SK-N-SH treated with all-trans-retinoic acid at 6 μM for 48 hours (cell line): ENCODE data around the gene CRABP2.

Source experiments
- ATAC-seq: fragments of 200-7000 bp; cut with Tn5 transposase; 3 replicates; pipeline ENCODE4 v1.9.1; 2020; ENCODE audit warnings: mild to moderate bottlenecking, moderate library complexity
- ARNTL ChIP-seq: fragments of 450-650 bp; formaldehyde crosslinking; IDR thresholded peaks from 2 replicates; pipeline ENCODE4 v1.5.0; 2020; ENCODE audit warnings: low read depth, mild to moderate bottlenecking, moderate library complexity, borderline replicate concordance
- BACH2 ChIP-seq: fragments of 250-450 bp; sonication (Bioruptor Pico); IDR thresholded peaks from 2 replicates; pipeline ENCODE4 v1.9.0; 2021; ENCODE audit warnings: mild to moderate bottlenecking, borderline replicate concordance
- CSDC2 ChIP-seq: fragments of 250-450 bp; sonication (Bioruptor Pico); IDR thresholded peaks from 2 replicates; pipeline ENCODE4 v1.5.0; 2020; ENCODE audit warnings: mild to moderate bottlenecking, moderate library complexity
- ESRRG ChIP-seq: fragments of 250-450 bp; sonication (Bioruptor Pico); IDR thresholded peaks from 2 replicates; pipeline ENCODE4 v1.6.1; 2021; ENCODE audit warnings: mild to moderate bottlenecking
- GLIS3 ChIP-seq: fragments of 250-450 bp; sonication (Bioruptor Pico); IDR thresholded peaks from 2 replicates; pipeline ENCODE4 v1.5.0; 2020; ENCODE audit warnings: mild to moderate bottlenecking, moderate library complexity
- ISL1 ChIP-seq: fragments of 250-450 bp; sonication (Bioruptor Pico); IDR thresholded peaks from 2 replicates; pipeline ENCODE4 v2.1.2; 2022; ENCODE audit warnings: mild to moderate bottlenecking, moderate library complexity
- OSR1 ChIP-seq: fragments of 250-450 bp; sonication (Bioruptor Pico); IDR thresholded peaks from 2 replicates; pipeline ENCODE4 v1.8.0; 2022; ENCODE audit warnings: moderate library complexity, mild to moderate bottlenecking, inconsistent platforms
- RARB ChIP-seq: fragments of 250-450 bp; sonication (Bioruptor Pico); IDR thresholded peaks from 2 replicates; pipeline ENCODE4 v1.8.0; 2021; ENCODE audit warnings: mild to moderate bottlenecking, moderate library complexity
- SNAI2 ChIP-seq: fragments of 250-450 bp; sonication (Bioruptor Pico); IDR thresholded peaks from 2 replicates; pipeline ENCODE4 v1.5.0; 2020; ENCODE audit warnings: mild to moderate bottlenecking, moderate library complexity
- TOX ChIP-seq: fragments of 250-450 bp; sonication (Bioruptor Pico); IDR thresholded peaks from 2 replicates; pipeline ENCODE4 v1.8.0; 2021; ENCODE audit warnings: mild to moderate bottlenecking, moderate library complexity, borderline replicate concordance
- ZC3H10 ChIP-seq: fragments of 250-450 bp; sonication (Bioruptor Pico); IDR thresholded peaks from 2 replicates; pipeline ENCODE4 v1.5.1; 2021; ENCODE audit warnings: mild to moderate bottlenecking, moderate library complexity
- ZFP3 ChIP-seq: fragments of 250-450 bp; sonication (Bioruptor Pico); IDR thresholded peaks from 2 replicates; pipeline ENCODE4 v1.5.0; 2020; ENCODE audit warnings: mild to moderate bottlenecking, moderate library complexity
- ZFP30 ChIP-seq: fragments of 450-650 bp; formaldehyde crosslinking; IDR thresholded peaks from 2 replicates; pipeline ENCODE4 v1.5.0; 2022; ENCODE audit warnings: mild to moderate bottlenecking, moderate library complexity
- ZNF565 ChIP-seq: fragments of 450-650 bp; formaldehyde crosslinking; conservative IDR thresholded peaks from 2 replicates; pipeline ENCODE4 v1.5.0; 2020; ENCODE audit warnings: low read depth, mild to moderate bottlenecking, moderate library complexity
- ZNF70 ChIP-seq: fragments of 450-650 bp; formaldehyde crosslinking; IDR thresholded peaks from 2 replicates; pipeline ENCODE4 v1.5.0; 2020; ENCODE audit warnings: mild to moderate bottlenecking, moderate library complexity
- ZNF8 ChIP-seq: fragments of 450-650 bp; formaldehyde crosslinking; IDR thresholded peaks from 2 replicates; pipeline ENCODE4 v1.5.0; 2020; ENCODE audit warnings: mild to moderate bottlenecking, moderate library complexity
- TF ChIP-seq, protein P1 (sequence below): fragments of 250-450 bp; sonication (Bioruptor Pico); IDR thresholded peaks from 2 replicates; pipeline ENCODE4 v1.5.1; 2021; ENCODE audit warnings: mild to moderate bottlenecking, moderate library complexity
- TF ChIP-seq, protein P2 (sequence below): fragments of 250-450 bp; sonication (Bioruptor Pico); IDR thresholded peaks from 2 replicates; pipeline ENCODE4 v1.5.0; 2020; ENCODE audit warnings: mild to moderate bottlenecking, moderate library complexity
- TF ChIP-seq, protein P3 (sequence below): fragments of 250-450 bp; sonication (Bioruptor Pico); IDR thresholded peaks from 2 replicates; pipeline ENCODE4 v1.8.0; 2021; ENCODE audit warnings: low read depth, mild to moderate bottlenecking, moderate library complexity, borderline replicate concordance
- TF ChIP-seq, protein P4 (sequence below): fragments of 250-450 bp; sonication (Bioruptor Pico); IDR thresholded peaks from 2 replicates; pipeline ENCODE4 v1.8.0; 2020; ENCODE audit warnings: mild to moderate bottlenecking, moderate library complexity, borderline replicate concordance
- TF ChIP-seq, protein P5 (sequence below): fragments of 250-450 bp; sonication (Bioruptor Pico); IDR thresholded peaks from 2 replicates; pipeline ENCODE4 v1.5.1; 2020; ENCODE audit warnings: low read depth, mild to moderate bottlenecking, moderate library complexity

CRABP2 gene

DNA sequence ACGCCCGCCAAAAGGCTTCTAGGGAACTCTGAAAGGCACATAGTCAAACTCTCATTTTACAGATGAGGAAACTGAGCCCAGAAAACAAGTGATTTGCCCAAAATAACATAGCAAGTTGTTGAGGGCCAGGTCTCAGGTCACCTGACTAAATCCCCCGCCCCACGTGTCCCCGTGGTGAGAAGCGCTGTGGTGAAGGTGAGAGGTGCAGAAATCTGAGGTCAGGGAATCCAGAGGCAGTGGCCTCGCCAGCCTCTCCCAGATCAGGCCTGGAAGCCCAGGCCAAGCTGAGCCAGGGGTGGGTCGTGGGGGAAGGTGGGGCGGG is 41.0 kb upstream of the CRABP2 start:
- TF ChIP-seq BACH2, result no peak
- no peak for TF ChIP-seq CSDC2 (CRISPR knock-in tag)
- no peak for TF ChIP-seq ZNF70 (CRISPR knock-in tag)
- TF ChIP-seq, protein P1, sequence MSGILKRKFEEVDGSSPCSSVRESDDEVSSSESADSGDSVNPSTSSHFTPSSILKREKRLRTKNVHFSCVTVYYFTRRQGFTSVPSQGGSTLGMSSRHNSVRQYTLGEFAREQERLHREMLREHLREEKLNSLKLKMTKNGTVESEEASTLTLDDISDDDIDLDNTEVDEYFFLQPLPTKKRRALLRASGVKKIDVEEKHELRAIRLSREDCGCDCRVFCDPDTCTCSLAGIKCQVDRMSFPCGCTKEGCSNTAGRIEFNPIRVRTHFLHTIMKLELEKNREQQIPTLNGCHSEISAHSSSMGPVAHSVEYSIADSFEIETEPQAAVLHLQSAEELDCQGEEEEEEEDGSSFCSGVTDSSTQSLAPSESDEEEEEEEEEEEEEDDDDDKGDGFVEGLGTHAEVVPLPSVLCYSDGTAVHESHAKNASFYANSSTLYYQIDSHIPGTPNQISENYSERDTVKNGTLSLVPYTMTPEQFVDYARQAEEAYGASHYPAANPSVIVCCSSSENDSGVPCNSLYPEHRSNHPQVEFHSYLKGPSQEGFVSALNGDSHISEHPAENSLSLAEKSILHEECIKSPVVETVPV (CRISPR knock-in tag), result no peak
- TF ChIP-seq, protein P2, sequence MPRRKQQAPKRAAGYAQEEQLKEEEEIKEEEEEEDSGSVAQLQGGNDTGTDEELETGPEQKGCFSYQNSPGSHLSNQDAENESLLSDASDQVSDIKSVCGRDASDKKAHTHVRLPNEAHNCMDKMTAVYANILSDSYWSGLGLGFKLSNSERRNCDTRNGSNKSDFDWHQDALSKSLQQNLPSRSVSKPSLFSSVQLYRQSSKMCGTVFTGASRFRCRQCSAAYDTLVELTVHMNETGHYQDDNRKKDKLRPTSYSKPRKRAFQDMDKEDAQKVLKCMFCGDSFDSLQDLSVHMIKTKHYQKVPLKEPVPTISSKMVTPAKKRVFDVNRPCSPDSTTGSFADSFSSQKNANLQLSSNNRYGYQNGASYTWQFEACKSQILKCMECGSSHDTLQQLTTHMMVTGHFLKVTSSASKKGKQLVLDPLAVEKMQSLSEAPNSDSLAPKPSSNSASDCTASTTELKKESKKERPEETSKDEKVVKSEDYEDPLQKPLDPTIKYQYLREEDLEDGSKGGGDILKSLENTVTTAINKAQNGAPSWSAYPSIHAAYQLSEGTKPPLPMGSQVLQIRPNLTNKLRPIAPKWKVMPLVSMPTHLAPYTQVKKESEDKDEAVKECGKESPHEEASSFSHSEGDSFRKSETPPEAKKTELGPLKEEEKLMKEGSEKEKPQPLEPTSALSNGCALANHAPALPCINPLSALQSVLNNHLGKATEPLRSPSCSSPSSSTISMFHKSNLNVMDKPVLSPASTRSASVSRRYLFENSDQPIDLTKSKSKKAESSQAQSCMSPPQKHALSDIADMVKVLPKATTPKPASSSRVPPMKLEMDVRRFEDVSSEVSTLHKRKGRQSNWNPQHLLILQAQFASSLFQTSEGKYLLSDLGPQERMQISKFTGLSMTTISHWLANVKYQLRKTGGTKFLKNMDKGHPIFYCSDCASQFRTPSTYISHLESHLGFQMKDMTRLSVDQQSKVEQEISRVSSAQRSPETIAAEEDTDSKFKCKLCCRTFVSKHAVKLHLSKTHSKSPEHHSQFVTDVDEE (CRISPR knock-in tag), result no peak
- TF ChIP-seq SNAI2 (CRISPR knock-in tag), result no peak
- TF ChIP-seq, protein P3, sequence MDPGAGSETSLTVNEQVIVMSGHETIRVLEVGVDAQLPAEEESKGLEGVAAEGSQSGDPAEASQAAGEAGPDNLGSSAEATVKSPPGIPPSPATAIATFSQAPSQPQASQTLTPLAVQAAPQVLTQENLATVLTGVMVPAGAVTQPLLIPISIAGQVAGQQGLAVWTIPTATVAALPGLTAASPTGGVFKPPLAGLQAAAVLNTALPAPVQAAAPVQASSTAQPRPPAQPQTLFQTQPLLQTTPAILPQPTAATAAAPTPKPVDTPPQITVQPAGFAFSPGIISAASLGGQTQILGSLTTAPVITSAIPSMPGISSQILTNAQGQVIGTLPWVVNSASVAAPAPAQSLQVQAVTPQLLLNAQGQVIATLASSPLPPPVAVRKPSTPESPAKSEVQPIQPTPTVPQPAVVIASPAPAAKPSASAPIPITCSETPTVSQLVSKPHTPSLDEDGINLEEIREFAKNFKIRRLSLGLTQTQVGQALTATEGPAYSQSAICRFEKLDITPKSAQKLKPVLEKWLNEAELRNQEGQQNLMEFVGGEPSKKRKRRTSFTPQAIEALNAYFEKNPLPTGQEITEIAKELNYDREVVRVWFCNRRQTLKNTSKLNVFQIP (CRISPR knock-in tag), result no peak
- no peak for TF ChIP-seq ARNTL (CRISPR knock-in tag)
- no peak for TF ChIP-seq ZFP3 (CRISPR knock-in tag)
- TF ChIP-seq ESRRG, result no peak
- TF ChIP-seq, protein P4, sequence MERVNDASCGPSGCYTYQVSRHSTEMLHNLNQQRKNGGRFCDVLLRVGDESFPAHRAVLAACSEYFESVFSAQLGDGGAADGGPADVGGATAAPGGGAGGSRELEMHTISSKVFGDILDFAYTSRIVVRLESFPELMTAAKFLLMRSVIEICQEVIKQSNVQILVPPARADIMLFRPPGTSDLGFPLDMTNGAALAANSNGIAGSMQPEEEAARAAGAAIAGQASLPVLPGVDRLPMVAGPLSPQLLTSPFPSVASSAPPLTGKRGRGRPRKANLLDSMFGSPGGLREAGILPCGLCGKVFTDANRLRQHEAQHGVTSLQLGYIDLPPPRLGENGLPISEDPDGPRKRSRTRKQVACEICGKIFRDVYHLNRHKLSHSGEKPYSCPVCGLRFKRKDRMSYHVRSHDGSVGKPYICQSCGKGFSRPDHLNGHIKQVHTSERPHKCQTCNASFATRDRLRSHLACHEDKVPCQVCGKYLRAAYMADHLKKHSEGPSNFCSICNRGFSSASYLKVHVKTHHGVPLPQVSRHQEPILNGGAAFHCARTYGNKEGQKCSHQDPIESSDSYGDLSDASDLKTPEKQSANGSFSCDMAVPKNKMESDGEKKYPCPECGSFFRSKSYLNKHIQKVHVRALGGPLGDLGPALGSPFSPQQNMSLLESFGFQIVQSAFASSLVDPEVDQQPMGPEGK, result no peak
- no peak for TF ChIP-seq TOX (CRISPR knock-in tag)
- no peak for TF ChIP-seq ZFP30 (CRISPR knock-in tag)
- TF ChIP-seq ZNF565, result no peak
- no peak for TF ChIP-seq ZNF8 (CRISPR knock-in tag)
- TF ChIP-seq RARB (CRISPR knock-in tag), result no peak
- TF ChIP-seq GLIS3 (CRISPR knock-in tag), result no peak
- no peak for ATAC-seq

DNA sequence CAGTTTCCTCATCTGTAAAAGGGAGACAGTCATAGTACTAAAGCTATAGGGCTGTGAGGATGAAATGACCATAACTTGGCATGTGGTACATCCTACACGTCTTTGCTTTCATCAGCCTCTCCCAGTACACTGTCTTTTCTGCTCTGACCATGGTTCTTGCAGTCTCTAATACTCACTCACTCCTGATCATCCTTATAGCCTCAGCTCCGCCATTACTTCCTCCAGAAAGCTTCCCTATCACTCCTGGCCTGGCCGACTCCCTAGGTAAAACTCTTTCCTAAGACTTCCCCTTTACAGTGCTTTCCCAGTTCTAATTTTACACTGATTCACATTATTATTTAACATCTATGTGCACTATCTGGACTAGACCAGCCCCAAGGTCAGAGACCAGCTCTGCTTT is 40.5 kb upstream of the CRABP2 start:
- TF ChIP-seq ZFP30 (CRISPR knock-in tag) (no peak), ISL1 (no peak), OSR1 (CRISPR knock-in tag) (no peak)
- TF ChIP-seq, protein P5, sequence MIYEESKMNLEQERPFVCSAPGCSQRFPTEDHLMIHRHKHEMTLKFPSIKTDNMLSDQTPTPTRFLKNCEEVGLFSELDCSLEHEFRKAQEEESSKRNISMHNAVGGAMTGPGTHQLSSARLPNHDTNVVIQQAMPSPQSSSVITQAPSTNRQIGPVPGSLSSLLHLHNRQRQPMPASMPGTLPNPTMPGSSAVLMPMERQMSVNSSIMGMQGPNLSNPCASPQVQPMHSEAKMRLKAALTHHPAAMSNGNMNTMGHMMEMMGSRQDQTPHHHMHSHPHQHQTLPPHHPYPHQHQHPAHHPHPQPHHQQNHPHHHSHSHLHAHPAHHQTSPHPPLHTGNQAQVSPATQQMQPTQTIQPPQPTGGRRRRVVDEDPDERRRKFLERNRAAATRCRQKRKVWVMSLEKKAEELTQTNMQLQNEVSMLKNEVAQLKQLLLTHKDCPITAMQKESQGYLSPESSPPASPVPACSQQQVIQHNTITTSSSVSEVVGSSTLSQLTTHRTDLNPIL, result no peak
- no peak for ATAC-seq

DNA sequence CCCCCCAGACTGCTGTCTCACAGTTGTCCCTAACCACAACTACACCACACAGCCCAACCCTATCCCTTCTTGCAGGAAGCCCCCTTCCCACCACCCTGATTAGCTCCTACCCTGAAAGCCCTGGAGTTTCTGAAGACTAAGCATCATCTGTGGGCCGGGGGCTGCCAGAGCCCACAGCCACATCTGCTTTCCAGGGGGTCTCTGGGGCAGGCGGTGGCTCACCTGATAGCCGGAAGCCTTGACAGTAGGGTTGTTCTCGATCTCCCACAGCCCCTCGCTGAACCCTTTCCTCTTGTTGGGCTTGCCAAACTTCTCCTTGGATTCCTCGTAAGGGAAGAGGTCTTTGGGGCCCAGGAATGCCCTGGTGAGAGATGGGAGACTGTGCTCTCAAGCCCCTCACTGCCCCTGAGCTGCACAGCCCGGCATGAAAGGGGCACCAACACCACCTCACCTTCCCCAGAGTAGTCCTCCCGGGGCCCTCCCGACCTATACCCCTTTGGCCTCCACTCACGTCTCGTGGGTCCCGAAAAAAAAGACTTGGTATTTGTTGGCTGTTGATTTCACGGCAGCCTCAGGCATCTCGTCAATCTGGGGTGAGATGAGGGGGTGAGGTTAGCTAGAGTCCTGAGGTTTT is 39.5 kb upstream of the CRABP2 start:
- TF ChIP-seq CSDC2 (CRISPR knock-in tag), result no peak

DNA sequence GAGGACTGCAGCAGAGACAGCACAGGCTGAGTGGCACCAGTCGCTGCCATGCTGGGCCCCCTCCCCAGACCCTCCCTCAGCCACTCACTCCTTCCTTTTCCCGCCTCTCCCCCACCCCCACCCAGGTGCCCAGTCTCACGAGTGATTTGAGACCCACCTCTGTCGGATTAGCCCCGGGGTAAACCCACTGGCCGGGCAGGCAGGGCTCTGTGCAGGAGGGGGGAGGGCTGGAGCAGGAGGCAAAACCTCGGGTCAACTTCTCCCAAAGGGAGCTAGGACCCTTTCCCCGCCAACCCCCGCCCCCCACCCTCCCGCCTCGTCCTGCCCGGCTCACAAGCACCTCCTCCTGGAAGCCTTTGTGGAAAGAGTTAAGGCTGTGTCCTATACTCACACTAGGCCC is 39.0 kb upstream of the CRABP2 start:
- ATAC-seq, result no peak
- TF ChIP-seq SNAI2 (CRISPR knock-in tag) (no peak), ZNF70 (CRISPR knock-in tag) (no peak), BACH2 (no peak), GLIS3 (CRISPR knock-in tag) (no peak), ISL1 (no peak), TOX (CRISPR knock-in tag) (no peak), ESRRG (no peak), ZC3H10 (CRISPR knock-in tag) (no peak), ZNF565 (no peak), CSDC2 (CRISPR knock-in tag) (no peak)
- TF ChIP-seq, protein P2 (CRISPR knock-in tag), result no peak
- TF ChIP-seq, protein P5, result no peak
- TF ChIP-seq, protein P1 (CRISPR knock-in tag), result no peak

More for the DNA sequence above, 39.5 kb upstream of the CRABP2 start:
- ATAC-seq, result no peak
